Ascending aorta (tissue), 2 donors: ENCODE measurements around the gene NPY. TPM values are rescaled to one million over a fixed set of nuclear protein-coding genes. Genes with fewer than 3 reads are reported as not detected.

Source experiments
- DNase-seq, 2 donors: peaks; one replicate each; pipeline ENCODE4 v3.0.0-alpha.2; 2019; ENCODE audit warnings: low spot score in 2 of 2
- H3K27ac ChIP-seq, 2 donors: fragments of 200-600 bp; sonication (generic); one replicate each; pipeline ENCODE4 v1.5.1; 2016 to 2017; ENCODE audit warnings: mild to moderate bottlenecking in 1 of 2
- H3K27me3 ChIP-seq: fragments of 200-600 bp; sonication (generic); one replicate; pipeline ENCODE4 v1.5.1; 2017
- H3K36me3 ChIP-seq, 2 donors: fragments of 200-600 bp; sonication (generic); one replicate each; pipeline ENCODE4 v1.5.1; 2016
- H3K4me1 ChIP-seq, 2 donors: fragments of 200-600 bp; sonication (generic); one replicate each; pipeline ENCODE4 v1.5.1; 2016 to 2017; ENCODE audit warnings: mild to moderate bottlenecking in 1 of 2
- H3K4me3 ChIP-seq, 2 donors: fragments of 200-600 bp; sonication (generic); one replicate each; pipeline ENCODE4 v1.5.1; 2016 to 2017; ENCODE audit warnings: mild to moderate bottlenecking in 1 of 2
- H3K9me3 ChIP-seq, 2 donors: fragments of 200-600 bp; sonication (generic); one replicate each; pipeline ENCODE4 v1.5.1; 2016
- CTCF ChIP-seq, 3 experiments: fragments of 200-600 bp in 2 of 3; fragments of 450-650 bp in 1 of 3; sonication (generic) in 2 of 3; IDR thresholded peaks; one replicate each; pipeline ENCODE4 v1.5.1; 2016 to 2019; ENCODE audit warnings: antibody characterized with exemption in 3 of 3, mild to moderate bottlenecking in 1 of 3, moderate library complexity in 1 of 3
- intact Hi-C: fragments of 100-400 bp; cut with DNase I; formaldehyde crosslinking; loops from one replicate; pipeline ENCODE4 v1.15.1; 2023
- total RNA-seq: library from RNA; depleted of rRNA; stranded (reverse); fragments of >200 nt; gene quantifications from one replicate; pipeline ENCODE4 v1.1.0, GENCODE V29; 2016

The NPY gene
- total RNA-seq, 1 donor from 2014 or later: not detected

- Histone ChIP-seq H3K36me3 (no peaks in the 10 kb centered on the region), H3K4me3 (no peak overlapping the region), H3K4me1 (no peaks in the 10 kb centered on the region), H3K9me3 (no peaks in the 10 kb centered on the region), H3K27ac (no peak overlapping the region), H3K27me3 (no peaks in the 10 kb centered on the region)
- intact Hi-C loops: no loop called here
- DNase-seq: no peak
- no peak for TF ChIP-seq CTCF (IDR thresholded peaks at IDR 0.05)
Observed at GRCh38 chr7:24283554-24283896, 465 bp upstream of the NPY start.

- intact Hi-C loops: no loop called here
Observed at GRCh38 chr7:24284699-24285506, 913 bp downstream of the NPY start.

GRCh38 chr7:24290004-24290641 is 6.1 kb downstream of the NPY start:
- intact Hi-C loops: loop anchor here (2.0 kb wide), 1 partner anchor 375 kb away; no protein-coding TSS in a partner anchor
- no peak overlapping the region for H3K4me3 ChIP-seq
- no peaks in the 10 kb centered on the region for H3K9me3 ChIP-seq
- no peak for DNase-seq
- H3K27me3 ChIP-seq: no peaks in the 10 kb centered on the region
- no peak overlapping the region for H3K27ac ChIP-seq
- TF ChIP-seq CTCF (IDR thresholded peaks at IDR 0.05): peak in 2 of 3 experiments; percentile 23 to 42
- no peaks in the 10 kb centered on the region for H3K4me1 ChIP-seq
- H3K36me3 ChIP-seq: no peaks in the 10 kb centered on the region

More at GRCh38 chr7:24284699-24285506, 913 bp downstream of the NPY start:
- DNase-seq: no peak
- Histone ChIP-seq H3K36me3 (no peaks in the 10 kb centered on the region), H3K27ac (no peak overlapping the region), H3K27me3 (no peaks in the 10 kb centered on the region), H3K4me3 (peak overlapping the region; percentile 11 to 38), H3K4me1 (no peaks in the 10 kb centered on the region), H3K9me3 (no peaks in the 10 kb centered on the region)
- TF ChIP-seq CTCF (IDR thresholded peaks at IDR 0.05): no peak

GRCh38 chr7:24291271-24291670 is 7.3 kb downstream of the NPY start:
- H3K4me1 ChIP-seq: no peaks in the 10 kb centered on the region
- H3K9me3 ChIP-seq: no peaks in the 10 kb centered on the region
- DNase-seq: no peak
- no peak for TF ChIP-seq CTCF (IDR thresholded peaks at IDR 0.05)
- H3K36me3 ChIP-seq: no peaks in the 10 kb centered on the region
- no peaks in the 10 kb centered on the region for H3K27me3 ChIP-seq
- intact Hi-C loops: loop anchor here (2.0 kb wide), 1 partner anchor 374 kb away; no protein-coding TSS in a partner anchor
- H3K27ac ChIP-seq: no peak overlapping the region
- no peak overlapping the region for H3K4me3 ChIP-seq

- Histone ChIP-seq H3K4me1 (no peaks in the 10 kb centered on the region), H3K27ac (no peak overlapping the region), H3K27me3 (no peaks in the 10 kb centered on the region), H3K9me3 (no peaks in the 10 kb centered on the region), H3K36me3 (no peaks in the 10 kb centered on the region), H3K4me3 (no peak overlapping the region)
- intact Hi-C loops: no loop called here
- no peak for TF ChIP-seq CTCF (IDR thresholded peaks at IDR 0.05)
- no peak for DNase-seq
Observed at GRCh38 chr7:24297362-24297761, 13.4 kb downstream of the NPY start.
